ENCODE measurements around the gene PHF19. TPM values are rescaled to one million over a fixed set of nuclear protein-coding genes. Genes with fewer than 3 reads are reported as not detected.

Gene PHF19
- polyA plus RNA-seq, 2 of the 4 experiments (the other 2 are of a cell fraction): 50.7 to 102 TPM

DNA sequence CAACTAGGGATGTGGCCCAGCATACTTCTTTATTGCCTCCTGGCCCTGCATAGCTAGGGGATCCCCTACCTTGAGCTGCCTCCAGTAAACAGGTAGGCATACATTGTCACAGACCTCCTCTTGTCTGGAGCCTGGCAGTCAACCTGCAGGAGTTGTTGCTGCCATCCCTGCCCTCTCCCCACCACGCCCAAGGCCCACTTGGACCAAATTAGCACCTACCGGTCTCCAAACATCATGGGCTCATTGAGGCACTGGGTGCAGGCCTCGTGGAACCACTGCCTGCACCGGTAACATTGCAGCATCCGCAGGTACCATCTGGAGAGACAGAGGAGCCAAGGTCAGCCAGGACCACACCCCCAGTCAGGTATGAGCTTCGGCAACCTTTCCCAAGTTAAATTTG is 10.3 kb downstream of the PHF19 start (continued):
- TF ChIP-seq CTCF (IDR thresholded peaks at IDR 0.05) (no peak), ZC3H11A (IDR thresholded peaks at IDR 0.05) (no peak), RAD21 (conservative IDR thresholded peaks at IDR 0.05 in 1 of 2, IDR thresholded peaks at IDR 0.05 in 1 of 2) (no peak), HEYL (CRISPR knock-in tag; IDR thresholded peaks at IDR 0.05) (no peak), ZSCAN20 (CRISPR knock-in tag; IDR thresholded peaks at IDR 0.05) (no peak), CEBPB (IDR thresholded peaks at IDR 0.05) (no peak), EHMT2 (IDR thresholded peaks at IDR 0.05; ENCODE audit: low read depth) (no peak)

- TF ChIP-seq MYC (IDR thresholded peaks at IDR 0.05; ENCODE audit: borderline replicate concordance, low read length): no peak
- no peak for TF ChIP-seq ZNF302 (CRISPR knock-in tag; IDR thresholded peaks at IDR 0.05)
- TF ChIP-seq TP53 (CRISPR knock-in tag; IDR thresholded peaks at IDR 0.05): no peak
- no peak for TF ChIP-seq JUNB (IDR thresholded peaks at IDR 0.05)
- TF ChIP-seq MAX (IDR thresholded peaks at IDR 0.05): no peak
- no peak for TF ChIP-seq CHD2 (IDR thresholded peaks at IDR 0.05; ENCODE audit: low read length, partially characterized antibody)
- TF ChIP-seq CBX2 (IDR thresholded peaks at IDR 0.05; ENCODE audit: borderline replicate concordance, low read depth): no peak
- TF ChIP-seq EHMT2 (IDR thresholded peaks at IDR 0.05; ENCODE audit: low read depth): no peak
- TF ChIP-seq HOXB13 (CRISPR knock-in tag; IDR thresholded peaks at IDR 0.05; ENCODE audit: low read depth): no peak
- no peak for TF ChIP-seq REST (IDR thresholded peaks at IDR 0.05)
- TF ChIP-seq CBX8 (IDR thresholded peaks at IDR 0.05): no peak
- Histone ChIP-seq H3K9me3 (no peaks in the 10 kb centered on the region), H3K27ac (no peak overlapping the region), H3K4me2 (no peak overlapping the region), H3K4me3 (no peak overlapping the region), H3K4me1 (peaks cover 16% of the 10 kb centered on the region)
- ChIA-PET CTCF (interaction anchor here (1.1 to 2.9 kb wide), 2 partner anchors 9 to 70 kb away, joined by 4 to 13 read pairs; no protein-coding TSS in a partner anchor), POLR2A (no interaction called here)
- 80% methylated on average over 5 of the region's 5 CpGs for WGBS (ENCODE audit: missing lambda C conversion rate)
- no peak for FAIRE-seq
- no peak for ATAC-seq
- DNase-seq (ENCODE audit: low read depth in 1 of 2, low spot score in 1 of 2): no peak
These were observed 11.2 kb downstream of the PHF19 start for GRCh38 chr9:120865809-120866208.

DNA sequence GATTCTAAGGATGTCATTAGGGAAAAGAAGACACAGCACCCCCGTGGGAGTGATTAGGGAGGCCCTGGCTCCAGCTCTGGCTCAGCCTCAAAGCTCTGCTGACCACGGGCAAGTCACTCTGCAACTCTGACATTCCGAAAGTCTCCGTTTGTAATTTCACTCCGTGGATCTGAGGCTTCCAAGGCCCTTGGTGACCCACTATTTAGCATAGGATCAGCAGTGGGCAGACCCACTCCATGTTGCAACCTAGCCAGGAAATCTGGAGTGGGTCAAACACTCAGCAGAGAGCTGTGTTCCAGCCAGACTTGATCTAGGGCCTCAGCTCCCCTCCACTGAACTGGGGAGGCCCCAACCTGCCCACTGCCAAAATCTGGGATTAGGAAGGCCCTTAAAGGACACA is 11.8 kb downstream of the PHF19 start:
- TF ChIP-seq JUN (IDR thresholded peaks at IDR 0.05) (no peak), GATA3 (IDR thresholded peaks at IDR 0.05; ENCODE audit: borderline replicate concordance) (no peak)
- no peaks in the 10 kb centered on the region for H3K9me3 ChIP-seq
- DNase-seq (ENCODE audit: low read depth in 1 of 2, low spot score in 1 of 2) (no peak), ATAC-seq (no peak), FAIRE-seq (no peak)
- no peak overlapping the region for H3K4me3 ChIP-seq
- 85% methylated on average over 5 of the region's 5 CpGs for WGBS (ENCODE audit: missing lambda C conversion rate)
- no peak overlapping the region; a peak in 1 of 6 replicates for H3K27ac ChIP-seq
- ChIA-PET POLR2A (no interaction called here), CTCF (interaction anchor here (1.1 kb wide), 1 partner anchor 71 kb away, joined by 4 read pairs; no protein-coding TSS in a partner anchor)
- peaks cover 16% of the 10 kb centered on the region for H3K4me1 ChIP-seq
- H3K4me2 ChIP-seq: no peak overlapping the region
